Tibial nerve (tissue), 4 donors: ENCODE data around the gene RNF225. TPM values are rescaled to one million over a fixed set of nuclear protein-coding genes. Genes with fewer than 3 reads are reported as not detected.

Experiments
- DNase-seq, 2 donors: peaks; one replicate each; pipeline ENCODE4 v3.0.0-alpha.2; 2019; ENCODE audit warnings: low spot score in 2 of 2
- H3K27ac ChIP-seq, 4 donors: fragments of 200-600 bp; sonication (generic) in 3 of 4; one replicate each; pipeline ENCODE4 v1.5.1; 2017 to 2019; ENCODE audit warnings: mild to moderate bottlenecking in 1 of 4
- H3K27me3 ChIP-seq, 2 donors: fragments of 200-600 bp; sonication (generic) in 1 of 2; one replicate each; pipeline versions ENCODE4 v1.5.1 to v1.6.0; 2017 to 2019
- H3K36me3 ChIP-seq, 3 donors: fragments of 200-600 bp; sonication (generic); one replicate each; pipeline ENCODE4 v1.5.1; 2018 to 2019
- H3K4me1 ChIP-seq, 4 donors: fragments of 200-600 bp; sonication (generic) in 3 of 4; one replicate each; pipeline ENCODE4 v1.5.1; 2017 to 2019
- H3K4me3 ChIP-seq, 4 donors: fragments of 200-600 bp; sonication (generic) in 3 of 4; one replicate each; pipeline ENCODE4 v1.5.1; 2017 to 2019; ENCODE audit warnings: mild to moderate bottlenecking in 1 of 4, moderate library complexity in 1 of 4
- H3K9me3 ChIP-seq, 4 donors: fragments of 200-600 bp; sonication (generic) in 3 of 4; one replicate each; pipeline ENCODE4 v1.5.1; 2017 to 2019
- EP300 ChIP-seq, 2 donors: sonication (generic); formaldehyde crosslinking; IDR thresholded peaks; one replicate each; pipeline ENCODE4 v1.6.1; 2017; ENCODE audit warnings: antibody characterized with exemption in 2 of 2, mild to moderate bottlenecking in 1 of 2
- POLR2A ChIP-seq, 2 donors: fragments of 450-650 bp; IDR thresholded peaks; one replicate each; pipeline ENCODE4 v1.6.1; 2017; ENCODE audit warnings: antibody characterized with exemption in 2 of 2, mild to moderate bottlenecking in 2 of 2, moderate library complexity in 2 of 2
- WGBS, 2 donors: methylation state at CpG; one replicate each; pipeline ENCODE4 v1.1.5; 2018; 5-methylcytosine and 5-hydroxymethylcytosine counted together
- total RNA-seq, 4 donors: library from RNA; depleted of rRNA; stranded (reverse); fragments of >200 nt; gene quantifications; one replicate each; pipeline ENCODE4 v1.1.0, GENCODE V29; 2016
- TF ChIP-seq, protein P1 (sequence below), 5 experiments: fragments of 200-600 bp in 3 of 5; fragments of 450-650 bp in 2 of 5; sonication (generic) in 3 of 5; IDR thresholded peaks; one replicate each; pipeline ENCODE4 v1.5.1; 2016 to 2019; ENCODE audit warnings: antibody characterized with exemption in 5 of 5, mild to moderate bottlenecking in 3 of 5, moderate library complexity in 2 of 5

RNF225 gene
- total RNA-seq, 4 donors from 2014 or later: not detected

DNA sequence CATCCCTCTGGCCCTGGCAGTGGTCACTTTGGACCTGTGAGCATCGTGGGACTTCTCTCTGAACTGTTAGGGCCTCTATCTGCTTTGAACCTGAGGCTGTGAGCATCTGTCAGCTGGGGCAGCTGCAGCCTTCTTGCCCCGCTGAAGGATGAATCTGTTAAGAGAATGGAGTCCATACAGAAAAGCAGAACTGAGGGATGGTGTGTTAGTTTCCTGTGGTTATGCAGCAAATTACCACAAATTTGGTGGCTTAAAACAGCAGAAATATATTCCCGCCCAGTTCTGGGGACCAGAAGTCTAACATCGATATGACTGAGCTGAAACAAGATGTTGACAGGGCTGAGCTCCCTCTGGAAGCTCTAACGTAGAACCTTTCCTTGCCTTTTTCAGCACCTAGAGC lies 31.3 kb upstream of the RNF225 start:
- Histone ChIP-seq H3K4me3 (no peak overlapping the region), H3K36me3 (peaks cover 0 to 35% (median 0%) of the 10 kb centered on the region in 3 donors), H3K27ac (no peak overlapping the region), H3K9me3 (no peaks in the 10 kb centered on the region), H3K27me3 (no peaks in the 10 kb centered on the region), H3K4me1 (peaks cover 0 to 16% (median 5%) of the 10 kb centered on the region in 4 donors)
- DNase-seq: no peak
- TF ChIP-seq EP300 (IDR thresholded peaks at IDR 0.05) (no peak), POLR2A (IDR thresholded peaks at IDR 0.05) (no peak)
- TF ChIP-seq, protein P1, sequence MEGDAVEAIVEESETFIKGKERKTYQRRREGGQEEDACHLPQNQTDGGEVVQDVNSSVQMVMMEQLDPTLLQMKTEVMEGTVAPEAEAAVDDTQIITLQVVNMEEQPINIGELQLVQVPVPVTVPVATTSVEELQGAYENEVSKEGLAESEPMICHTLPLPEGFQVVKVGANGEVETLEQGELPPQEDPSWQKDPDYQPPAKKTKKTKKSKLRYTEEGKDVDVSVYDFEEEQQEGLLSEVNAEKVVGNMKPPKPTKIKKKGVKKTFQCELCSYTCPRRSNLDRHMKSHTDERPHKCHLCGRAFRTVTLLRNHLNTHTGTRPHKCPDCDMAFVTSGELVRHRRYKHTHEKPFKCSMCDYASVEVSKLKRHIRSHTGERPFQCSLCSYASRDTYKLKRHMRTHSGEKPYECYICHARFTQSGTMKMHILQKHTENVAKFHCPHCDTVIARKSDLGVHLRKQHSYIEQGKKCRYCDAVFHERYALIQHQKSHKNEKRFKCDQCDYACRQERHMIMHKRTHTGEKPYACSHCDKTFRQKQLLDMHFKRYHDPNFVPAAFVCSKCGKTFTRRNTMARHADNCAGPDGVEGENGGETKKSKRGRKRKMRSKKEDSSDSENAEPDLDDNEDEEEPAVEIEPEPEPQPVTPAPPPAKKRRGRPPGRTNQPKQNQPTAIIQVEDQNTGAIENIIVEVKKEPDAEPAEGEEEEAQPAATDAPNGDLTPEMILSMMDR (IDR thresholded peaks at IDR 0.05): no peak
- WGBS, 2 donors: 71 to 82% methylated on average over 5 of the region's 5 CpGs

DNA sequence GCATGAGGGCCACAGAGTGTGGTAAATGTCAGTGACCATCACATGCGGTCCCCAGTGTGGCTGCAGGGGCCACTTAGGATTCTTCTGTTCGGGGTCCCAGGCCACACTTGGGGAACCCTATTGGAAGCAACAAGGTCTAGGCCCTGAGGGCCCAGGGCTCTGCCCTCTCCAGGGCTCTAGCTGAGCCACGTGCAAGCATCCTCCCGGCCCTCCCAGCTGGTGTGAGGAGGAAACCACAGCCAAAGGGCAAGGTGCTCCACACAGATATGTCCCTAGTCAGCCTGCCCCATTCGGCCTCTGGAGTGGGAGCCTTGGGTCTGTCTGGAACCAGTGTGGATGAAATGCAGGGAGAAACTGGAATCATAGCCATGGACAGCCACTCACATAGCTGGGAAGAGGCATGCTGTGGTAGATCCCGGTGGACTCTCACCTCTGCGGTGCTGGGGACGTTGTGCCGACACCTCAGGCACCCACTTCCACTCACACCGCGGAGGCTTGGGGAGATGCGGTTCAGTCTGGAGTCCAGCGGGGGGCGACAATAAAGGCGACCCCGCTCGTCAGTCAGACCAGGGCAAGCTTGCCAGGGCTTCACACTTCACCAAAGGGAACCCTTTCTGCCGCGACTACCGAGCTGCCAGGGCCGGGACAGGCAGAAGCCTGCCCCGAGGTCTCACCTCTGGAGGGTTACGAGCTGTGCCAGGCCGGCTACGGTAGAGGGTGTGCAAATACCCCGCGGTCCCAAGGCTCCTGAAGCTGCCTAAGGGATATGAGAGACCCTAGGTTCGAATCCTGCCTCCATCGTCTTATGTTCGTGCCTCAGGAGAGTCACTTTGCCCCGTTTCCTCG lies 28.6 kb upstream of the RNF225 start:
- no peak overlapping the region for H3K4me3 ChIP-seq
- peaks cover 0 to 43% (median 0%) of the 10 kb centered on the region in 3 donors for H3K36me3 ChIP-seq
- no peaks in the 10 kb centered on the region for H3K9me3 ChIP-seq
- H3K27ac ChIP-seq: no peak overlapping the region
- no peak for DNase-seq
- H3K27me3 ChIP-seq: no peaks in the 10 kb centered on the region
- H3K4me1 ChIP-seq: peaks cover 0 to 10% (median 1%) of the 10 kb centered on the region in 4 donors
- 93 to 98% methylated on average over 20 to 22 of the region's 32 CpGs for WGBS, 2 donors
- TF ChIP-seq, protein P1 (IDR thresholded peaks at IDR 0.05): no peak
- no peak for TF ChIP-seq EP300 (IDR thresholded peaks at IDR 0.05)
- no peak for TF ChIP-seq POLR2A (IDR thresholded peaks at IDR 0.05)

GRCh38 chr19:58367698-58368454 lies 27.6 kb upstream of the RNF225 start:
- Histone ChIP-seq H3K27me3 (no peaks in the 10 kb centered on the region), H3K4me3 (no peak overlapping the region), H3K36me3 (peaks cover 0 to 43% (median 0%) of the 10 kb centered on the region in 3 donors), H3K27ac (no peak overlapping the region), H3K9me3 (no peaks in the 10 kb centered on the region), H3K4me1 (peaks cover 0 to 7% (median 0%) of the 10 kb centered on the region in 4 donors)
- DNase-seq: no peak
- TF ChIP-seq, protein P1 (IDR thresholded peaks at IDR 0.05): no peak
- TF ChIP-seq POLR2A (IDR thresholded peaks at IDR 0.05) (no peak), EP300 (IDR thresholded peaks at IDR 0.05) (no peak)
- 73% methylated on average over 58 to 94 of the region's 106 CpGs for WGBS, 2 donors

DNA sequence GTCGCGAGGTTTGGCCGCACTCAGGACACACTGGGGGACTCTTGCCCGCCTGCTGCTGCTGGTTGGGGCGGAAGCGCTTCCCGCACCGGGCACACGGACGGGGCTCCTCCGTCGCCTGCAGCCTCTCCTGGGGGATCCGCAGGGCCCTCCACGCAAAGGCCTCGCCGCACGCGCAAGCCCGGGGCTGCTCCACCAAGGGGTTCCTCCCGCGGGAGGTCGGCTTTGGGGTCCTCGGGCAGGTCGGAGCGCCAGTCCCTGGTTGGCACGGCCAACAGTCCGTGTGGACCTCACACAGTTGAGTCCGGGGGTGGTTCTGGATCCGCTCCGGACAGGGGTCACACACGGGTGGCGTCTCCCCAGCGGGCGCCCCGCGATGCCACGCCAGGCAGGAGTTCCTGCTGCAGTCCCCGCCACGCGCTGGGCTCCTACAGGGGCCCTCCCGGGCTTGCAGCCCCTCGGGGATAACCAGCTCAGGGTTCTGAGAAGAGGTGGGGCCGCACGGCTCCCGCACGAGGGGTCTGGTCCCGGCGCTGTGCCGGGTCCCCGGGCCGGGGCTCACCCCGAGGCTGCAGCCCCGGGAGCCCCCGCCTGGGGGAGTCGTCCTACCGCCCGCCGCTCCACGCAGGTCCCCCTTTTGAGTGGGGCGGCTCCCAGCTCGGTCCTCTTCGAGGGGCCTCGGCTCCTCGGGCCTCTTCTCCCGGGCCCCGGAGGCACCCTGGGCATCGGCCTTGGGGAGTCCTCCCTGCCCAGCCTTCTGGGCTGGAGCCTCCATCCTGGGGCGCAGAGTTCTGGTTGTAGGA lies 26.7 kb upstream of the RNF225 start:
- Histone ChIP-seq H3K27me3 (no peaks in the 10 kb centered on the region), H3K9me3 (no peaks in the 10 kb centered on the region), H3K27ac (no peak overlapping the region), H3K4me3 (no peak overlapping the region), H3K4me1 (no peaks in the 10 kb centered on the region), H3K36me3 (peaks cover 0 to 43% (median 0%) of the 10 kb centered on the region in 3 donors)
- 89 to 90% methylated on average over 46 to 52 of the region's 68 CpGs for WGBS, 2 donors
- no peak for TF ChIP-seq EP300 (IDR thresholded peaks at IDR 0.05)
- TF ChIP-seq, protein P1 (IDR thresholded peaks at IDR 0.05): no peak
- TF ChIP-seq POLR2A (IDR thresholded peaks at IDR 0.05): no peak
- DNase-seq: no peak
